ENCODE measurements around the gene BMP7. TPM values are rescaled to one million over a fixed set of nuclear protein-coding genes. Genes with fewer than 3 reads are reported as not detected.

The BMP7 gene
- total and polyA plus RNA-seq, 2 of the 13 experiments (the other 11 are each of a cell fraction or from before 2014, with no cell fraction given), result not detected

DNA sequence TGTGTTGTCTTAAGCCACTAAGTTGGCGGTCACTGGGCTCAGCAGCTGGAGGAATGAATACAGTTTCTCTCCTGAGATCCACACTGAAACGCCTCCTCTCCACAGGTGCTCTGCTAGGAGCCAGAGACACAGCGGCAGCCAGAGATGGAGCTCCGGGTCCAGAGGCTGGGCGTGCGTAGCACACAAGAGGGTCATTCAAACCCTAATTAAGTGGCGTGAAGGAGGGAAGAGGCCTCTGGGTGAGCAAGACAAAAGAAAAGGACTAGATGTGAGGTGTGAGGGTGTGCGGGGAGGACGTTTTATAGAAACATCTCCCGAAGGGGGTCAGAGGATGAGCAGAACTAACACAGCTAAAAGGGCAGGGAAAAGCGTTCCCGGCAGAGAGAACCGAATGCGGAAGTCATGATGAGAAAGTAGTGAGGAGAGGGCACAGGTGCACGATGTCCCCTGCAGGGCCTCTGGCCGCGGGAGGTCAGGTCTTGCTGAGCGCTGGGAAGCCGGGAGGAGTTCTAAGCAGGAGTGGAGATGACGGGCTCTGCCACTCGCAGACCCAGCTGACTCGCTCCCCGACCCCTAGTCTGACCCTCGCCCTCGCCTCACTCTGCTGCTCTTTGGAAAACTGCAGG is 54.4 kb downstream of the BMP7 start:
- H3K9ac ChIP-seq (ENCODE audit: insufficient read depth, low read depth, low read length), result no peak overlapping the region
- TF ChIP-seq, protein P1, sequence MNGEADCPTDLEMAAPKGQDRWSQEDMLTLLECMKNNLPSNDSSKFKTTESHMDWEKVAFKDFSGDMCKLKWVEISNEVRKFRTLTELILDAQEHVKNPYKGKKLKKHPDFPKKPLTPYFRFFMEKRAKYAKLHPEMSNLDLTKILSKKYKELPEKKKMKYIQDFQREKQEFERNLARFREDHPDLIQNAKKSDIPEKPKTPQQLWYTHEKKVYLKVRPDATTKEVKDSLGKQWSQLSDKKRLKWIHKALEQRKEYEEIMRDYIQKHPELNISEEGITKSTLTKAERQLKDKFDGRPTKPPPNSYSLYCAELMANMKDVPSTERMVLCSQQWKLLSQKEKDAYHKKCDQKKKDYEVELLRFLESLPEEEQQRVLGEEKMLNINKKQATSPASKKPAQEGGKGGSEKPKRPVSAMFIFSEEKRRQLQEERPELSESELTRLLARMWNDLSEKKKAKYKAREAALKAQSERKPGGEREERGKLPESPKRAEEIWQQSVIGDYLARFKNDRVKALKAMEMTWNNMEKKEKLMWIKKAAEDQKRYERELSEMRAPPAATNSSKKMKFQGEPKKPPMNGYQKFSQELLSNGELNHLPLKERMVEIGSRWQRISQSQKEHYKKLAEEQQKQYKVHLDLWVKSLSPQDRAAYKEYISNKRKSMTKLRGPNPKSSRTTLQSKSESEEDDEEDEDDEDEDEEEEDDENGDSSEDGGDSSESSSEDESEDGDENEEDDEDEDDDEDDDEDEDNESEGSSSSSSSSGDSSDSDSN (CRISPR knock-in tag; IDR thresholded peaks at IDR 0.05), result 0 out of 2 replicates have a peak, but pooled peaks have one; percentile 12
- TF ChIP-seq, protein P2, sequence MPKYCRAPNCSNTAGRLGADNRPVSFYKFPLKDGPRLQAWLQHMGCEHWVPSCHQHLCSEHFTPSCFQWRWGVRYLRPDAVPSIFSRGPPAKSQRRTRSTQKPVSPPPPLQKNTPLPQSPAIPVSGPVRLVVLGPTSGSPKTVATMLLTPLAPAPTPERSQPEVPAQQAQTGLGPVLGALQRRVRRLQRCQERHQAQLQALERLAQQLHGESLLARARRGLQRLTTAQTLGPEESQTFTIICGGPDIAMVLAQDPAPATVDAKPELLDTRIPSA (CRISPR knock-in tag; IDR thresholded peaks at IDR 0.05; ENCODE audit: borderline replicate concordance), result 0 out of 2 replicates have a peak, but pooled peaks have one; percentile 44
- TF ChIP-seq TBP (CRISPR knock-in tag; IDR thresholded peaks at IDR 0.05), result no peak
- in situ Hi-C loops (cut with HindIII; ENCODE audit: extremely low pct_ligation_motif_present, low pct_unique_long_range_greater_than_20kb), result no loop called here
- H3K4me1 ChIP-seq (ENCODE audit: insufficient read depth, low read length), result peaks cover 15% of the 10 kb centered on the region
- no peak for DNase-seq (ENCODE audit: low spot score)
- 42% methylated on average over 25 of the region's 25 CpGs for WGBS (ENCODE audit: low lambda C conversion rate)
- no peaks in the 10 kb centered on the region for H3K36me3 ChIP-seq (replicated peaks in 1 of 2; ENCODE audit: control insufficient read depth in 1 of 2, insufficient read depth in 2 of 2, low read length in 2 of 2)
- no peaks in the 10 kb centered on the region; the same call in 1 of the 2 replicates for H4K20me1 ChIP-seq (ENCODE audit: insufficient read depth, low read length)
- peak overlapping the region; percentile 1; the same call in 1 of the 2 replicates for H3K4me2 ChIP-seq (ENCODE audit: low read depth, low read length)
- ChIA-PET CTCF (ENCODE audit: low intra/inter-chr PET ratio, low total read pairs) (no interaction called here), POLR2A (no interaction called here)
- FAIRE-seq, result no peak
- no peaks in the 10 kb centered on the region for H3K79me2 ChIP-seq (ENCODE audit: insufficient read depth, low read length)
- H3K27ac ChIP-seq (ENCODE audit: extremely low read length, insufficient read depth, low read length), result no peak overlapping the region
- peaks cover 16 to 50% of the 10 kb centered on the region in 2 experiments; a peak in 4 of 5 replicates for H3K27me3 ChIP-seq (ENCODE audit: control insufficient read depth in 1 of 2, insufficient read depth in 2 of 2, low read length in 2 of 2)
- H2AFZ ChIP-seq (ENCODE audit: low read length), result no peak overlapping the region
- H3K4me3 ChIP-seq (replicated peaks in 1 of 3; ENCODE audit: insufficient read depth in 1 of 3, low read depth in 2 of 3, low read length in 3 of 3), result no peak overlapping the region; a peak in 1 of 6 replicates
- intact Hi-C loops (cut with micrococcal nuclease; ENCODE audit: unreplicated experiment), result no loop called here
- ATAC-seq, result peak; percentile 23
- peaks cover 5% of the 10 kb centered on the region; the same call in 1 of the 2 replicates for H3K9me3 ChIP-seq (ENCODE audit: low read length)
- no TSS peak for BruUV-seq (replicated peaks)

DNA sequence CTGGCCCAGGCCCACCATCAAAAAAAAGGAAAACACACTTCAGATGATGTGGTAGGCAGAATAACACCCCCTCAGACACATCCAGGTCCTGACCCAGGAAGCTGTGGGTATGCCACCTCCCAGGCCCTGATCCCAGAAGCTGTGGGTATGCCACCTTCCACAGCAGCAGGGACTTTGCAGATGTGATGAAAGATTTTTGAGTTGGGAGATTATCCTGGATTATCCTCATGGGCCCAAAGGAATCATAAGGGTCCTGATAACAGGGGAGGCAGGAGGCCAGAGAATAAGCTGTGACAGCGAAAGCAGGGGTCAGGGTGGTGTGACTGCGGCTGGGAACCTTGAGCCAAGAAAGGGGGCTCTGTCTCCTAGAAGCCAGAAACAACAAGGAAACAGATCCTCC is 55.0 kb downstream of the BMP7 start:
- no peak overlapping the region for H3K4me3 ChIP-seq (replicated peaks in 1 of 3; ENCODE audit: insufficient read depth in 1 of 3, low read depth in 2 of 3, low read length in 3 of 3)
- no peak overlapping the region for H3K4me2 ChIP-seq (ENCODE audit: low read depth, low read length)
- peaks cover 6% of the 10 kb centered on the region; the same call in 1 of the 2 replicates for H3K9me3 ChIP-seq (ENCODE audit: low read length)
- H2AFZ ChIP-seq (ENCODE audit: low read length), result no peak overlapping the region
- 84% methylated on average over 2 of the region's 2 CpGs for WGBS (ENCODE audit: low lambda C conversion rate)
- intact Hi-C loops (cut with micrococcal nuclease; ENCODE audit: unreplicated experiment), result no loop called here
- no peaks in the 10 kb centered on the region; the same call in 1 of the 2 replicates for H4K20me1 ChIP-seq (ENCODE audit: insufficient read depth, low read length)
- ChIA-PET CTCF (ENCODE audit: low intra/inter-chr PET ratio, low total read pairs) (no interaction called here), POLR2A (no interaction called here)
- H3K27me3 ChIP-seq (ENCODE audit: control insufficient read depth in 1 of 2, insufficient read depth in 2 of 2, low read length in 2 of 2), result peaks cover 16 to 47% of the 10 kb centered on the region in 2 experiments; a peak in 4 of 5 replicates
- H3K9ac ChIP-seq (ENCODE audit: insufficient read depth, low read depth, low read length), result no peak overlapping the region
- BruUV-seq (replicated peaks), result no TSS peak
- H3K4me1 ChIP-seq (ENCODE audit: insufficient read depth, low read length), result peaks cover 15% of the 10 kb centered on the region
- TF ChIP-seq SNRNP70 (IDR thresholded peaks at IDR 0.05; ENCODE audit: low read depth, low read length) (no peak), SIN3B (IDR thresholded peaks at IDR 0.05; ENCODE audit: low read length) (no peak), YEATS4 (CRISPR knock-in tag; IDR thresholded peaks at IDR 0.05; ENCODE audit: borderline replicate concordance) (no peak), ZFP1 (CRISPR knock-in tag; IDR thresholded peaks at IDR 0.05) (no peak)
- in situ Hi-C loops (cut with HindIII; ENCODE audit: extremely low pct_ligation_motif_present, low pct_unique_long_range_greater_than_20kb), result no loop called here
- no peak for DNase-seq (ENCODE audit: low spot score)
- no peaks in the 10 kb centered on the region for H3K79me2 ChIP-seq (ENCODE audit: insufficient read depth, low read length)
- no peak for ATAC-seq
- no peak overlapping the region for H3K27ac ChIP-seq (ENCODE audit: extremely low read length, insufficient read depth, low read length)
- no peaks in the 10 kb centered on the region for H3K36me3 ChIP-seq (replicated peaks in 1 of 2; ENCODE audit: control insufficient read depth in 1 of 2, insufficient read depth in 2 of 2, low read length in 2 of 2)
- no peak for FAIRE-seq
